Renal cortex interstitium (tissue), 11 donors: ENCODE data around the gene TCN2. TPM values are rescaled to one million over a fixed set of nuclear protein-coding genes. Genes with fewer than 3 reads are reported as not detected.
"Not testable (repeated sequence)": the region's sequence is repeated elsewhere in the genome, so short reads cannot be mapped to it uniquely, and the experiment has no call there.

Source experiments
- DNase-seq, 11 donors: peaks; one replicate each; pipeline ENCODE4 v3.0.0-alpha.2; 2013; ENCODE audit warnings: low read depth in 9 of 11, low spot score in 4 of 11; ENCODE audit errors: extremely low read depth in 1 of 11
- polyA plus RNA-seq, 3 donors: library from polyadenylated mRNA; unstranded; fragments of 120-200 nt; gene quantifications; one replicate each; pipeline ENCODE4 v1.2.1, GENCODE V29; 2013; ENCODE audit not compliant: insufficient read length in 3 of 3

The TCN2 gene
- polyA plus RNA-seq, 3 donors: 56.6 to 64.8 (median 56.7) TPM

DNA sequence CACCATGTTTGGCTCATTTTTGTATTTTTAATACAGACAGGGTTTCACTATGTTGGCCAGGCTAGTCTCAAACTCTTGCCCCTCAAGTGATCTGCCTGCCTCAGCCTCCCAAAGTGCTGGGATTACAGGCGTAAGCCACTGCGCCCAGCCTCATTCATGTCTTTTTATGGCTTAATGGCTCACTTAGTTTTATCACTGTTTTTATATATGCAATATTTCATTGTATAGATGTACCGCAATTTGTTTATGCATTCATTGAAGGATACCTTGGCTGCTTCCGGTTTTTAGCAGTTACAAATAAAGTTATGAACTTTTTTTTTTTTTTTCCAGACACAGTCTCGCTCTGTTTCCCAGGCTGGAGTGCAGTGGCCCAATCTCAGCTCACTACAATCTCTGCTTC lies 5.5 kb upstream of the TCN2 start:
- no peak for DNase-seq

DNA sequence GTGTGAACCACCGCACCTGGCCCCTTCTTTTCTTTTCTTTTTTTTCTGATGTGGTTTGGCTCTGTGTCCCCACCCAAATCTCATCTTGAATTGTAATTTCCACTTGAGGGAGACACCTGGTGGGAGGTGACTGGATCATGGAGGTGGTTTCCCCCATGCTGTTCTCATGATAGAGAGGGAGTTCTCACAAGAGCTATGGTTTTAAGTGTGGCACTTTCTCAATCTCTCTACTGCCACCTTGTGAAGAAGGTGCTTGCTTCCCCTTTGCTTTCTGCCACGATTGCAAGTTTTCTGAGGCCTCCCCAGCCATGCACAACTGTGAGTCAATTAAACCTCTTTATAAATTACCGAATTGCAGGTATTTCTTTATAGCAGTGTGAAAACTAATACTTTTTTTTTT lies 4.9 kb upstream of the TCN2 start:
- DNase-seq: no peak

DNA sequence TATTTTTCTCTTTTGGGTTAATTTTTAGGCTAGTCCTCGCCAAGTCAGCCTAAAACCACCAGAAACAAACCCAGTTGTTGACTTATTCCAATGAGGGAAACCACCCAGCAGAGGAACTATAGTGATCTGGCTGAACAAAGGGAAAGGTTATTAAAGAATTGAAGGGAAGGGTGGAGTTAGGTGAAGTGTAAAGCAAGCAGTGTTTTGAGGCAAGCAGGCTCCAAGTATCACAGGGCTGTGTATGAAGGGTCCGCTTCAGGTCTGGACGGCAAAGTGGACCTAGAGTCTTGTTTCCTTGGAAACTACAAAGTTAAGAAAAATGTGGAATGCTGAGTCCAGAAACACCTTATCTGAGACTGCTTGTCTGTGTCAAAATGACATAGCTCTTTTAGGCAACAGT lies 3.2 kb upstream of the TCN2 start:
- DNase-seq: no peak

DNA sequence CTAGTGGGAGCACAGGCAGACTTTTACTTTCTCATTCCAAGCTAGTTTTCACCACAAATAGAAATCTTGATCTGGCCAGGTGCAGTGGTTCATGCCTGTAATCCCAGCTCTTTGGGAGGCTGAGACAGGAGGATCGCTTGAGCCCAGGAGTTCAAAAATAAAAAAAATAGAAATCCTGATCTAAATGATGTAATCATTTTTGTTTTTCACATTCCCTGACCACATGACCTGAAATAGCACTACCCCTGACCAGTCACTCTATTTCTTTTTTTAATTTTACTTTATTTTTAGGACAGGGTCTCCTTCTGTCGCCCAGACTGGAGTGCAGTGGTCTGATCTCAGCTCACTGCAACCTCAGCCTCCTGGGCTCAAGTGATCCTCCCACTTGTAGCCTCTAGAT lies 2.3 kb upstream of the TCN2 start:
- DNase-seq: no peak

DNA sequence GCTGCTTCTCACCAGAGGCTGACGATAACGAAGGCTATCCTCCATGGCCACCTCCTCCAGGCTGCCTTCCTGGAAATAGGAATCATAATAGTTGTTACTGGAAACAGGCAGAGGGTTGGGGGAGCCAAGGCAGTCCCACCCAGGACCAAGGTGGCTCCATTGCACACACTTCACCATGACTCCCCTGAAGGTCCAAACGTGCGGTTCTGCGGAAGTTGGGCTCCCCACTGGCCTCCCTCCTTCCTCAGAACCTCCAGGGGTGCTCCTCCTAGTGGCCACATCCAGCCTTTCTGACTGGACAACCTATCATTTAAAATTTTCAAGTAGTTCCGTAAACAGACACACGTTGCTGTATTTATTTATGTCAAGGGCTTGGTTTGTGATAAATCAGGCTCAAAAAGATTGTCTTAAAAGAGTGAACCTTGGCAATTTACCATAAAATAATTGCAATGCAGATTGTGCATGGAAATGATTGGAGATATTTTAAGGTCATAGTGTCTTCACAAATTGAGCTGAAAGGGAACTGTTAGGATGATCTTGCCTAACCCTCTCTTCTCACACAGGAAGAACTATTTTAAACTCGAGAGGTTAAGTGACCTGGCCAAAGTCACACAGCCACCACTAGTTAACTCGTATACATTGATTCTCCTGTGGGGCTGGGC lies 1.4 kb upstream of the TCN2 start:
- DNase-seq: no peak

DNA sequence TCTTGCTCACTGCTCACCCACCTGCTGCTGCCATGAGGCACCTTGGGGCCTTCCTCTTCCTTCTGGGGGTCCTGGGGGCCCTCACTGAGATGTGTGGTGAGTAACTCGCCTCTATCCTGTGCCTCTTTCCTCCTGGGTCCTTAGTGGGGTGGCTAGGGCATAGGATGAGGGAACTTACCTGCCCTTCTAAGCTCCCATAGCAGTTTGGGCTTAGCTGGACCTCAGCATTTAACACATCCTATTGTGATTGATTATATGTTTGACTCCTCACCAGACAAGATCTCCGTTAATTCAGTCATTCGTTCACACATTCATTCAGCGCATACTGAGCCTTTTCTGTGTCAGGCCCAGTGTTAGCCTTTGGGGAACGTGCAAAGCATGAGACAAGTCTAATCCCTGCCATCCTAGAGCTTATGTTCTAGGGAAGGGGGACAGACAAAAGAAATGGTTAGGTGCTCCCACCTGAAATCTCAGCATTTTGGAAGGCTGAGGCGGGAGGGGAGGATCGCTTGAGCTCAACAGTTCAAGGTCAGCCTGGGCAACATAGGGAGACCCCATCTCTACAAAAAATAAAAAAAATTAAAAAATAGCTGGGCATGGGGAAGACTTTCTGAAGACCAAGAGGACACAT lies 441 bp downstream of the TCN2 start:
- no peak for DNase-seq

DNA sequence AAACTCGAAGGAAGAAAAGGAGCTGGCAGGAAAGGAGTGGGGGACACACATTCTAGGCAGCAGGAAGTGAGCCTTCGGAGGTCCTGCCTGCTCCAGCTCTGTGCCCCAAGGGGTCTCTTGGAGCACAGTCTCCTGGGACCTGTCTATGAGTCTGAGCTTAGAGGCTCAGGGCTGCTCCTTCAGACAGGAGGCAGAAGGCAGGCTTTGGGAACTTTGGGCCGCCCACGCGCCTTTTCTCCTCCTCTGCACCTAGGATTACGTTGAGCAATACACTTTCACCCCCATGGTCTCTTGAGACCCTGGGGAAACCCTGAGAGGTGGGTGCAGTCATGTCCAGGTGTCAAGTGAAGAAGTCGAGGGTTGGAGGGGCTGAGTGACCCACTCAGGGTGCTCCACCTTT lies 965 bp downstream of the TCN2 start:
- no peak for DNase-seq

DNA sequence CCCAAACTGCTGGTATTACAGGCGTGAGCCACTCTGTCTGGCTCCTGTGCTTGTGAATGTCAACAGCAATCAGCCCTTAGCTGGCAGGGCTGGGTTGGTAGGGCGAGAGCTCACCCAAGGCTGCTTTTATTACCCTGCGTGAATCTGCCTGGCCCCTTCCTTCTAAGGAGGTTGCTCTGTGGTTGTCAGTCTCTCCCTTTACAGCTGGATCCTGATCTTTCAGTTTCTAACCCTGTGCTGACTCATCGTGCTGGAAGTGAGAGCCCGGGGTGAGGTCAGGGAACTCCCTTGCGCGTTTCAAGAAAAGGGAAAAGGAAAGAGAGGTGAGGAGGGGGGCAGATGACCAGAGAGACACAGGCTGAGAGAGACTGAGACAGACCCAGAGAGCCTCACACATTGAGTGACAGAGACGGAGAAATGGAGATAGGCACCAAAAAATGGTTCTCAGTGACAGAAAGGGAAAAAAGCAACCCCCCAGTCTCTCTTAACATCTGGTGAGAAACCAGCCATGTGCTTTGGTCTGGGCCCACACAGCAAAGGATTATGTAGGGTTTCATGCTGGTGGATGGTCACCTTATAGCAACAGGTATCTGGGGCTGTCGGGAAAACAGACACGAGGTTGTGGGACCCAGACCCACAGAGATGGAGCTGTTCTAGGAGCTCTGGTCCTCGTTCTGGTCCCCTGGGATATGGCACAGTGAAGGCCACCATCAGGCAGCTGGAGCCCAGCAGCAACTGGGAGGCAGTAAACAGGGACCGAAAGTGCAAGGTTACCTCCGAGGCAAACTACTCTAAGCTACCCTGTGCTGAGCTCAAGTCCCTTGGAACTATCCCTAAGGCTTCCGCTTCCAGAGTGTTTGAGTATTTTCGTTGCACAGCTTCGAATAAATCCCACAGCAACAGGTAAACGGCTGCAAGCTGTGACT lies 2.5 kb downstream of the TCN2 start:
- DNase-seq: no peak

DNA sequence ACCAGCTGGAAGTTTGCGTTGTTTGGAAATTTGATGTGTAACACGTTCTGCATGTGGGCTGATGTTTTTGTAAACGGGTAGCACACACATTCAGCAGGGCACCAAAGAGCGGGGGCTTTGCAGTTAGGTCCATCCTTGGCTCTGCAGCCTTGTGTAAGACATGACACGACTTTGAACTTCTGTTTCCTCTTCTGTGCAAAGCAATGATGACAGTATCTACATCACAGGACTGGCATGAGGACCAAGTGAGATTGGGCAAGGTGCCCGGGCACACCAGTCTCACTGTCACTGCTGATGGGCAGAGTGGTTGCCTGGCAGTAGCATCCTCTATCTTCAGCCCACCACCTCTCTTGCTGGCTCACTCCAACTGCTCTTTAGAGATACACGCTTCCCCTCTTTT lies 3.3 kb downstream of the TCN2 start:
- DNase-seq: no peak

DNA sequence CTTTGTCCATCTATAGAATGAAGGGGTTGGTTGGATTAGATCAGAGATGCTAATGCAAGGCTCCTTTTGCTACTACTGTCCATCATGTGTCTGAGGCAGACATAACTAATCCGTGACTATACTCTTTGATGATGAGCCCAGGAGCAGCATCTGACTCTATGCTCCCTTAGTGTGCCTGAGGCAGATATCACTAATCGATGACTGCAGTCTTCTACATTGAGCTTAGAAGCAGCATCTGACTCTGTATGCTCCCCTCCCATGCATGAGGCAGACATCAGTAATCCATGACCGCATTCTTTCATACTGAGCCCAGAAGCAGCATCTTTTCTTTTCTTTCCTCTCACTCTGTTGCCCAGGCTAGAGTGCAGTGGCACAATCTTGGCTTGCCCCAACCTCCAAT lies 4.2 kb downstream of the TCN2 start:
- DNase-seq: no peak

DNA sequence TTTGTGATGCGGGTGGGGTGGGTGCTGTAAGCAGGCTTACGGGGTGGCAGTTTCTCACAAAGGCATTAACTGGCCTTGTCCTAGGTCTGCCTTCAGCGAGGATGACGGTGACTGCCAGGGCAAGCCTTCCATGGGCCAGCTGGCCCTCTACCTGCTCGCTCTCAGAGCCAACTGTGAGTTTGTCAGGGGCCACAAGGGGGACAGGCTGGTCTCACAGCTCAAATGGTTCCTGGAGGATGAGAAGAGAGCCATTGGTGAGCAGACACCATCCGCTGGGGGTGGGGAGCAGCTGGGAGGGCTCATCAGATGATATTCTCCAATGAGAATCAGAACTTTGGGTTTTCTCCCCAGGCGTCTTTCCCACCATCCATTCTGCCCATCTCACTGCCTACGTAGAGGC lies 5.8 kb downstream of the TCN2 start:
- no peak for DNase-seq

DNA sequence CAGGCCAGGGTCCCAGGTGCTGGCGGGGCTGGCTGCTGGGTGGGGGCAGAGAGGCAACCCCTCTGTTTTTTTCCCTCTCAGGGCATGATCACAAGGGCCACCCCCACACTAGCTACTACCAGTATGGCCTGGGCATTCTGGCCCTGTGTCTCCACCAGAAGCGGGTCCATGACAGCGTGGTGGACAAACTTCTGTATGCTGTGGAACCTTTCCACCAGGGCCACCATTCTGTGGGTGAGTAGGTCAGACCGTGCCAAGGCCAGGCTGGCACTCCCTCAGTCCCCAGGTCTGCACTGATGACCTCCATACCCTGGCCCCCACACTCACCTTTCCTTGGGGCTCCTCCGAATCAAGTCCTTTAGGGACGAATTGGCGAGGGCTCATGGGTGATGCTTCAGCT lies 7.3 kb downstream of the TCN2 start:
- DNase-seq: no peak

DNA sequence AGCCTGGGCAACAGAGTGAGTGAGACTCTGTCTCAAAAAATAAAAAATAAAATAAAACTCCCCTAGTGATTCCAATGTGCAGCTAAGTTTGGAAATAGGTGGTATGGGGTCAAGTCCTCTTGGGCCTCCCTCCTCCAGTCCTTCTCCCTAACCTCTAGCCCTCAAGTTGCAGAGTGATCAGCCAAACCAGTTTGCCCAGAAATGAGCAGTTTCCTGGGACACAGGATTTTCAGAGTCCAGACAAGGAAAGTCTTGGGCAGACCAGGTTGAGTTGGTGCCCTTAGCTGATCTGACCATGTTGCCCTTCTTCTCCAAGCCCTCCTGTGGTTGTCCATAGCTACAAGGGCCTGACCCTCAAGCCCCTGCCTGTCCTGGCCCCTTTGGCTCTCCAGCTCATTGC lies 7.9 kb downstream of the TCN2 start:
- DNase-seq: no peak

DNA sequence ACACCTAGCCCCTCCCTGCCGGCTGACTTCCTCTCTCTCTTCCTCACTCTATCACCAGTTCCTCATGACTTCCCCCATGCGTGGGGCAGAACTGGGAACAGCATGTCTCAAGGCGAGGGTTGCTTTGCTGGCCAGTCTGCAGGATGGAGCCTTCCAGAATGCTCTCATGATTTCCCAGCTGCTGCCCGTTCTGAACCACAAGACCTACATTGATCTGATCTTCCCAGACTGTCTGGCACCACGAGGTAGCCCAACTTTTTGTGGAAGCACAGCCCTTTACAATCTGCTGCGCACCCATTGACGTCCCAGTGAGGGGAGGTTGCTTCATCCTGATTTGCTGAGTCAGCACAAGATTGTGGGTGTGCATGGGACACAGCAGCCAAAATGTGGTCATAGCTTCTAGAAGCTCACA lies 8.6 kb downstream of the TCN2 start:
- DNase-seq: no peak

DNA sequence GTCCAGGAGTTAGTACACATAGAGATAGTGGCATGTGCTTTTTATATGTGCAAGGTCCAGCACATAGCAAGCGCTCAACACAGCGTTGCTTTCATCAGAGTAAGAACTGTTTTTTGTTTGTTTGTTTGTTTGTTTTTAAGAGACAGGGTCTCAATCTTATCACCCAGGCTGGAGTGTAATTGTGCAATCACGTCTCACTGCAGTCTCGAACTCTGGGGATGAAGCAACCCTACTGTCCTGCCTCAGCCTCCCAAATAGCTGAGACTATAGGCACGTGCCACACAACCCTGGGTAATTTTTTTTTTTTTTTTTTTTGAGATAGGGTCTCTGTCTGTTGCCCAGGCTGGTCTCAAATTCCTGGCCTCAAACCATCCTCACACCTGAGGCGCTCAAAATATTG lies 10.8 kb downstream of the TCN2 start:
- no peak for DNase-seq

DNA sequence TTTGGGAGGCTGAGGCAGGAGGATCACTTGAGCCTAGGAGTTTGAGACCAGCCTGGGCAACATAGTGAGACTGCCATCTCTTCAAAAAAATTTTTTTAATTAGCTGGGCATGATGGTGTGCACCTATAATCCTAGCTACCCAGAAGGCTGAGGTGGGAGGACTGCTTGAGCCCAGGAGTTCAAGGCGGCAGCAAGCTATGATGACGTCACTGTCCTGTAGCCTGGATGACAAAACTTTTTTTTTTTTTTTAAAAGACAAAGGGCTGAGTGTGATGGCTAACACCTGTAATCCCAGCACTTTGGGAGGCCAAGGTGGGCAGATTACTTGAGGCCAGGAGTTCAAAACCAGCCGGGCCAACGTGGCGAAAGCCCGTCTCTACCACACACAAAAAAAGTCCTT lies 12.9 kb downstream of the TCN2 start:
- DNase-seq: not testable (repeated sequence)

DNA sequence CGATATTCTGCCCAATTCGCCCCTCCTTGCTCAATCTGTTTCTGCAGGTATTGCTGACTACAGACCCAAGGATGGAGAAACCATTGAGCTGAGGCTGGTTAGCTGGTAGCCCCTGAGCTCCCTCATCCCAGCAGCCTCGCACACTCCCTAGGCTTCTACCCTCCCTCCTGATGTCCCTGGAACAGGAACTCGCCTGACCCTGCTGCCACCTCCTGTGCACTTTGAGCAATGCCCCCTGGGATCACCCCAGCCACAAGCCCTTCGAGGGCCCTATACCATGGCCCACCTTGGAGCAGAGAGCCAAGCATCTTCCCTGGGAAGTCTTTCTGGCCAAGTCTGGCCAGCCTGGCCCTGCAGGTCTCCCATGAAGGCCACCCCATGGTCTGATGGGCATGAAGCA lies 19.4 kb downstream of the TCN2 start:
- DNase-seq: no peak

DNA sequence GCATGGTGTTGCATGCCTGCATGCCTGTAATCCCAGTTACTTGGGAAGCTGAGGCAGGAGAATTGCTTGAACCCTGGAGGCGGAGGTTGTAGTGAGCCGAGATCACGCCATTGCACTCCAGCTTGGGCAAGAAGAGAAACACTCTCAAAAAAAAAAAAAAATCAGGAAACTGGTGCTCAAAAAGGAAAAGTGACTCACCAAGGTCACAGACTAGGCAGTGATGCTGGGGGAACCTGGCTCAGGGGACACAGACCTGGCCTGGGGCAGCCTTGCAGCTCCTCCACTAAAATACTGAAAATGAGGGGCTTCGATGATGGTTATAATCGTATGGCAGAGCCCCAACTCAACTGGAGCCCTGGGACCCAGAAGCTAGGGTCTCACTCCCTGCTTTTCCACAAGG lies 20.5 kb downstream of the TCN2 start:
- DNase-seq: no peak

DNA sequence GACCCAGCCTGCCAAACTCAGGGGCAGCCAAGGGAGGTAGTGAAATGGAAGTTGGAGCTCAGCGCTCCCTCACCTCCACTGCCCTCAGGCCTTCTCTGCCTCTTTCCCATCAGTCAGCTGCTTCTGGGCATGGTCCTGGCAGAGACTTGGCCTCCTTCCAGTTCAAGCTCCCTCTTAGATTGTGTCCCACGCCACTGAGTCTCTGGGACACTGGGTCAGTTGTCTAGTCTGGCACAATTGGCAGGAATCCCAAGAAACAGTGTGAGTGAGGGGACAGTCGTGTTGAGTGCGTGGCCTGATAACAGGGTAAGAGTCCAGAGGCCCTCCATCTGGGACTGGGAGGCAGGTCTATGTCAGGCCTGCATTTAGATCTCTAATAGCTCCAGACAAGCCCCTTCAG lies 21.5 kb downstream of the TCN2 start:
- no peak for DNase-seq

DNA sequence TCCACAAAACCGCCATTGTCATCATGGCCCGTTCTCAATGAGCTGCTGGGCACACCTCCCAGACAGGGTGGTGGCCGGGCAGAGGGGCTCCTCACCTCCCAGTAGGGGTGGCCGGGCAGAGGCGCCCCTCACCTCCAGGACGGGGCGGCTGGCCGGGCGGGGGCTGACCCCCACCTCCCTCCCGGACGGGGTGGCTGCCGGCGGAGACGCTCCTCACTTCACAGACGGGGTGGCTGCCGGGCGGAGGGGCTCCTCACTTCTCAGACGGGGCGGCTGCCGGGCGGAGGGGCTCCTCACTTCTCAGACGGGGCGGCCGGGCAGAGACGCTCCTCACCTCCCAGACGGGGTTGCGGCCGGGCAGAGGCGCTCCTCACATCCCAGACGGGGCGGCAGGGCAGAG lies 24.5 kb downstream of the TCN2 start:
- not testable (repeated sequence) for DNase-seq
